HG02642 (cell line): ENCODE results near the gene BRIX1.
A peak's percentile ranks its signal among the peaks of the same experiment; 100 is the strongest.
"Not testable (repeated sequence)": the region's sequence is repeated elsewhere in the genome, so short reads cannot be mapped to it uniquely, and the experiment has no call there.

ENCODE experiments used
- ATAC-seq: cut with Tn5 transposase; IDR thresholded peaks from one replicate; pipeline ENCODE4 v1.9.1; 2021; ENCODE audit warnings: mild to moderate bottlenecking; ENCODE audit not compliant: unreplicated experiment, poor library complexity

The BRIX1 gene

DNA sequence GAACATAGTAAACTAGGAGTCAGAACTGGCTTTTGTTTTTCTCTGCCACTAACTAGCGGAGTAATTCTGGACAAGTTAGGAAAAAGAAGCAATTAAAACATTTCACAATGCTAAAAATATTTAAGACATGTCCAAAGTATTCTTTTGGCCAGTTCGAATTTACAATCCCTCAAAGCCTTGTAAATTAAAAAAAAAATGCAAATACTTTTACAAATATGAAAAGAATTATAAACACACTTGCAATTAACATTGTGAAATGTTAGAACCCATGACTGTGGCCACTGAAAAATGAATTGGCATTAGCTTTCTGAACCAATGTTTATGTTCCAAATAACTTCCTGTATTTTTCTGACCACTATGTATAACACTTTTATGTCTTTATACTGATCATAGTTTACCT lies 2.4 kb upstream of the BRIX1 start:
- ATAC-seq = no peak

DNA sequence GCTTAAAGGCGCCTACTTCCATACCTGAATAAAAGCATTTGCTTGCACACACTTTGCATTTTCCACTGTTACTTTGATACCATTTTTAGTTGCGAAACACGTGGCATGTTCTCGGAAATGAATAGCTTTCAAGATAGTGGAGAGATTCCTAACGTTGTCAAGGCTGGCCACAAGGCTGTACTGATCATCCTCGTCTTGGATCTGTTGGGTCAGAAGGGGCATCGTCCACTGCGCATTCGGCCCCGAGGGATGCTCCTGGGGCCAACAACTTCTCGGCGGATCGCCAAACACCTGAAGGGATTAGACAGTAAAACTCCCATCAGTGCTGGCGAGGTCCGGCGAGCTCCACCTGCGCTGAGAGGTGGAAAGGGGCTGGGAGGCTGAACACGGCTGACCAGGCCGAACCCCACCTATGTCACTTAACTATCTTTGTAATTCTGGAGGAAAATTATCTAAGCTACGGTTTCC lies 806 bp upstream of the BRIX1 start:
- peak; percentile 13 for ATAC-seq

DNA sequence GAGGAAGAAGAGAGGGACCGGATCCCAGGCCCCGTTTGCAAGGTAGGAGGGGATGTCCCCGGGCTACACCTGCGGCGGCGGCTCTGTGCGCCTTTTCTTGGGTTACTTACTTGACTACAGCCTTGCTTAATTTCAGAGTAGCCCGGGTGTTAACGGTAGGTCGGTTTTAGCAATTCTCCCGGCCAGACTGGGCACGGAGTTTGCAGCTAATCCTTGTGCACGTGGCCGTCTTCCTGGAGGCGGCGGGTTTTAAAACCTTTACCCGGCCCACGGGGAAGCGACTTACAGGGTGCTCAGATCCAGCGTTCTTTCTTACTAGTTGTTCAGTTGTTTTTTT lies 313 bp downstream of the BRIX1 start:
- ATAC-seq = peak; percentile 21

DNA sequence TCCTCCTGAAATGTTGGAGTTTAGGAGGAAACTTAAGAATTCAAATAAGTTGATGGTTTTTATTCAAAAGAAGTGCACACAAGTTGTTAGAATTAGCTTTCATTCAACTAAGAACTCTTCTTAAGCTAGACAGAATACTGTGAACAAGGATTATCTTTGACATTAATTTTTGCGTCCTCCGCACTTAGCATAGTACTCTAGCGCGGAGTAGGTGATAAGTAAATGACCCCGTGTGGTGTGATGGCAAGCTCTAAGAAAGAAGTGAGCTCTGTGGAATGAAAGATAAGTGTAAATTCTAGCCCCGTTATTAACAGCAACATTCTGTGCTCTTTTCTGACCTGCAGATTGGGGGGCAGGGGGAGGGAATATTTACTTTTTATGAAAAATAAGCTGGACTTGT lies 1.0 kb downstream of the BRIX1 start:
- no peak for ATAC-seq

DNA sequence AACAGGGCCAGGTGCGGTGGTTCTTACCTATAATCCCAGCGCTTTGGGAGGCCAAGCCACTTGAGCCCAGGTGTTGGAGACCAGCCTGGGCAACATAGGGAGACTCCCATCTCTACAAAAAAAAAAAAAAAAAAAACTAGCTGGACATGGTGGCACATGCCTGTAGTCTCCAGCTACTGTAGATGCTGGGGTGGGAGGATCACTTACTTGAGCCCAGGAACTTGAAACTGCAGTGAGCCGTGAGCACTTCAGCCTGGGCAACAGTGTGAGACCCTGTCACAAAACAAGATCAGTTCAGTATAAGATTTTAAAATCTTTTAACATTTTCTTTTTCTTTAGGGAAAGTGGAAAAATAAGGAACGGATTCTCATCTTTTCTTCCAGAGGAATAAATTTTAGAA lies 2.5 kb downstream of the BRIX1 start:
- no peak for ATAC-seq

DNA sequence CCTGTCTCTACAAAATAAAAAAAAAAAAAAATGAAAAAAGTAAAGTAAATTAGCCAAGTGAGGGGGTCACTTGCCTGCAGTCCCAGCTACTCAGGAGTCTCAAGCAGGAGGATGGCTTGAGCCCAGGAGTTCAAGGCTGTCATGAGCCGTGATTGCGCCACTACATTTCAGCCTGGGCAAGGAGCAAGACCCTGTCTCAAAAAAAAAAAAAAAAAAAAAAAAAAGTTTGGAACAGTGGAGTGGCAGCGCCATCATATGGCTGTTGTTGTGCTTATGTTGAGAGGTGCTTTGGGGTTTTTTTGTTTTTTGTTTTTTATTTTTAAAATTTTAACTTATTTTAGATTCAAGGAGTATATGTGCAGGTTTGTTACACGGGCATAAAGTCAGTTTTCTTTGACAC lies 3.6 kb downstream of the BRIX1 start:
- no peak for ATAC-seq

DNA sequence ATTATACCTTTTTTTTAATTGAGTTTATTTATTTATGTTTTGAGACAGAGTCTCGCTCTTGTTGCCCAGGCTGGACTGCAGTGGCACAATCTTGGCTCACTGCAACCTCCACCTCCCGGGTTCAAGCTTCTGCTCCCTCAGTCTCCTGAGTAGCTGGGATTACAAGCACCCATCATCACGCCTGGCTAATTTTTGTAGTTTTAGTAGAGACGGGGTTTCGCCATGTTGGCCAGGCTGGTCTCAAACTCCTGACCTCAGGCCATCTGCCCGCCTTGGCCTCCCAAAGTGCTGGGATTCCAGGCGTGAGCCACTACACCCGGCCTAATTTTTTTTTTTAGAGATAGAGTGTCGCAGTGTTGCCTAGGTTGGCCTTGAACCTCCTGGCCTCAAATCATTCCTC lies 7.7 kb downstream of the BRIX1 start:
- not testable (repeated sequence) for ATAC-seq

DNA sequence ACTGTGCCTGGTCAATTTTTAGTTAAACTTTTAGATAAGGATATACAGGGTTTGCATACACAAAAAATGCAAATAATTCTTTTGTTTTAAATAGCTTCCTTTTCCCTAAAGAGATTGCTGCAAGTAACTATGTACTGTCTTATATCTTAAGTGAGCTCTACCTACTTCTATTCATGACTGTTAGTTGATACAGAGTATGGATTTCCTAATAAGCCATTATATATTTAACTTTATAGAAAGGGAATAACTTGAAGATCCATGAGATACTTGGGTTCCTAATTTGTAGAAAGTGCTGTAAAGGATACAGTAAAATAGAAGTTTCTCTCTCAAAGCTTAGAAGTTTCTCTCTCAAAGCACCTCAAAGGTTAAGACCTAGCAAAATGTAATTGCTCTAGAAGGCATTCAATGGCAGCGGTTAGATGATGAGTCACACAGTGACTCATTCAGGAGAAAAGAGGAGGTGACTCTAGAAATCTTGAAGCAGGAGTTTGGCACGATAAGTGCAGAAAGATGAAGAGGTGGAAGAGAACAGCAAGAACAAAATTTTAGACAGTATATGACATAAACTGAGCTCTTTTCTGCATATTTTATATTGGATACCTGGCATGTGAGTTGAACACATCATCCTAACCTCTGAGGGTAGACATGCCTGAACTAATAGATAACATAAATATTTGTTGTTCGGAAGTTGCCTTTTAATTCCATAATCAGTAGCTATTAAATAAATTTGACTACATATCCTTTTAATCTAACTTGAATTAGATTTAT lies 8.4 kb downstream of the BRIX1 start:
- ATAC-seq = peak; percentile 65

DNA sequence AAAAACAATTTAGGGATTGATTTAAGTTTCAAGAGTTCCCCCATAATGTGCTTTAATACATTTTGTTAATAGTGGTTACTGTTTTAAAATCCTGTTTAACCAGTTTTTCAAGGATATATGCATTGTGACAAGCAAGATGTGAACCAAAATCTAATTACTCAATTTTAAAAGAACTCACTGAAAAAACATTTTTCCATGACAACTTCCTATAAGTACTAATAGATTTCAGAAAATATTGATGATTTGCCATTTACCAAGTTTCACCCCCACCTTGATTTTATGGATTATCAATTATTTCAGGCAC lies 8.9 kb downstream of the BRIX1 start:
- no peak for ATAC-seq

DNA sequence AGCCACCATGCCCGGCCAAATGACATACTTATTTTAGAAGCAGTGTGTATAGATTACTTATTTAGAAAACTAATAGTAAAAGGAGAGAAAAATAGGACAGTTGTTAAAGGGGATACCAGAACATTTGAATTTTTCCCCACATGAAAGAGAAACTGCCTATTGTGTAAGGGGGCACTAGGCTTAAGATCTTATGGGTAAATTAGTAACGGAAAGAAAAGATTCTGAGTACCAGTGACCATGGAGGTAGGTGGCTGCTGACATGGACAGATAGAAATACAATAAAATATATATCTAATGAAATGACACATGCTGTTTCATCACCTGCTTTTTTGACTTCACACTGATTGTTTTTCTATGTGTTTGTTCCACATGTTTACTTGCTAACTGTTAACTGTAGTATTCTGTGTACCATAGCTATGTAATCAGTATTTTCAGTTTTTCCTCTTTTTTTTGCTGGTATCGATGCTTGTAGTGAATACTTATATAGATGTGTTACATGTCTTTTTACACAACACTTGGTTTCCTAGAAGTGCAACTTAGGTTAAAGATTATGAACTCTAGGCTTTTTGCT lies 10.9 kb downstream of the BRIX1 start:
- no peak for ATAC-seq

DNA sequence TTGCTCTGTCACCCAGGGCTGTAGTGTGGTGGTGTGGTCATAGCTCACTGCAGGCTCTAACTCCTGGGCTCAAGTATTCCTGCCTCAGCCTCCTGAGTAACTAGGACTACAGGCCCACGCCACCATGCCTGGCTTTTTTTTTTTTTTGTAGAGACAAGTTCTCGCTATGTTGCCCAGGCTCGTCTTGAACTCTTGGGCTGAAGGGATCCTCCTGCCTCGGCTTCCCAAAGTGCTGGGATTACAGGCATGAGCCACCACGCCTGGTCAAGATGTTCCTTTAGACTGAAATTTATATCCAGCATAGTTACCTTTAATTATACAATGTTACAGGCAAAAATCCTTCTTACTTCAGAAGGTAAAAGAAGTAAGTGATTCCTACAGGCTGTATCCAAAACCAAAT lies 12.3 kb downstream of the BRIX1 start:
- ATAC-seq = no peak

DNA sequence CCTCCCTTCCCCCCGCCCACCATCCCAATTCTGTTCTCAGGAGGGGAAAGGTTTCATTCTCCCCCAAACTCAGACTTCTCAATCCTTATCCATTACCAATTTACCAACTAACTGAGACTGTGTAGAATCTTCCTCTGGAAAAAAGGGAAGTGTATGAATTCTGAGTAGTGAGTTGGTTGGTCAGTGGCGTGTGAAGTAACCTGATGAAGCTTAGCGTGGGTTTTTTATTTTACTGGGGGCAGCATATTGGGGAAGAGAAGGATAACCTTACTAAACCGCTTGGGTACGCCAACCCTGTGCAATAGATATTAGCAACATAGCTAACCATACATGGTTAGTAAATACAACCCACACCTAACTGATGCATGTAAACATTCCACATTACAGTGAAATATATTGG lies 12.8 kb downstream of the BRIX1 start:
- ATAC-seq = no peak

DNA sequence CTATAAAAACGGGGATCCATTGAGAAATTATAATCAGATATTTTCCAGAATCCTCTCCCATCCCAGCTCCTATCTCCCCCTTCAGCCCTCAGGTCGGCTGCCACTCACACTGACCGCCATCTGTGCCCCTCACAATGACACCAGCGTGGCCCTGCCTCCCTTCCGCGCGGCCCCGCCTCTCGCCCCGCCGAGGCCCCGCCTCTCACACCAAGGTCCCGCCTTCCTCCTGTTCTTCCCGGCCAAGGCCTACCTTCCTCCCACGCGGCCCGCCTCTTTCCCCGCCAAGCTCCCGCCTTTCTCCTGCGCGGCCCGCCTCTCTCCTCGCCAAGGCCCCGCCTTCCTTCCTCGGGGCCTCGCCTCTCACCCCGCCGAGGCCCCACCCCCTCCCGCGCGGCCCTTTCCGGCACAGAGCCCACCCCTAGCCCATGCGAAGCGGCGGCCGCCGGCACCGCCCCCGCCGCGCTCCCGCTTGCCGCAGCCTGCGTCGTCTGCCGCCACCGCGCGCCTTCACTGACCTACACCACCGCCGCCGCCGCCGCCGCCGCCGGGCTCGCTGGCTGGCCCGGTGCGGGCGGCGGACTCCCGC lies 13.7 kb downstream of the BRIX1 start, which contains the start of gene DNAJC21:
DNAJC21 (plus strand) TSS at position 426 of the 586 bp plus-strand sequence. CDS start 261 bp downstream, outside the sequence.
- peak; percentile 89 for ATAC-seq

DNA sequence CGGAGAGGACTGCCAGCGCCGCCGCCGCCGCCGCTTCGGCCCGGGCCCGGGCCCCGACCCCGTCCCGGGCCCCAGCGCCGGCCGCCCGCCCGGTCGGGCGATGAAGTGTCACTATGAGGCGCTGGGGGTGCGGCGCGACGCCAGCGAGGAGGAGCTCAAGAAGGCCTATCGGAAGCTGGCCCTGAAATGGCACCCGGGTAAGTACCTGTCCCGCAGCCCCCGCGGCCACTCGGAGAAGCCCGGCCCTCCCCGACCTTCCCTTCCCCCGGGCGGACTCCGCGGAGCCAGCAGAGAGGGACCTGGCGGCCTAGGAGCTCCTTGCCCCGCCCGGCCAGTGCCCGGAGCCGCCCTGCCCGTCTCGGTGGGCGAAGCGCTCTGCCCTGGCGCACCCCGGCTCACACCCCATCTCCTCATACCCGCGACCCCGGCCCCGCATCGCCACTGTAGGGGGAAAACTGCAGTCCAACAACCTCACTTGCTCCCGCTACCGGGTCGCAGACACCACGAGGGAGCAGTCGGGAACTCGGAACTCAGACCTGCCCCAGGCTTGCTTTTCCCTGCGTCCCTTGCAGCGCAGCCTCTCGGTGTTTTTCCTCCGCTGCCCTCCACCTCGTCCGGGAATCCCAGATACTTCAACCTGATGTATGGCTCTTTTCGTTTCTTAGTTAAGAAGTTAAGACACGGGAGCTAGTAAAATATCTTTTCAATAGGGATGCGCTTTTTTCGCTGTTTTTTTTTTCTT lies 14.4 kb downstream of the BRIX1 start:
- ATAC-seq = peak; percentile 80

DNA sequence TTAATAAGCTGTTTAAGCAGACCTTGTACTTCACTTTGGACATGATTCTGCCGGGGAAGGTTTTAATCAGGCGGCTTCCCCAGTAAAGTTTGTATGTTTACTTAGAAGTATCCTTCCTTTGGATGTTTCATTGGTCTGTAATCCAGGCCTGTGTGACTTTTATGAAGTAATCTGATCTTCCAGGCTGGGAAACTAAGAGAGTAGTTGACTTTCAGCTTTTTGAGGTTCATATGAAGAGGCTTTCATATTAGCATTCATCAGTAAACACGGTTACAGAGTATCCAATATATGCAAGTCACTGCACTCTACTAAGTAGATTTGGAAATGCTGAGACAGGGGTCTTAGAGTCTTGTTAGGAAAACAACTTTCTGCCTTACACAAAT lies 14.9 kb downstream of the BRIX1 start:
- ATAC-seq = no peak

DNA sequence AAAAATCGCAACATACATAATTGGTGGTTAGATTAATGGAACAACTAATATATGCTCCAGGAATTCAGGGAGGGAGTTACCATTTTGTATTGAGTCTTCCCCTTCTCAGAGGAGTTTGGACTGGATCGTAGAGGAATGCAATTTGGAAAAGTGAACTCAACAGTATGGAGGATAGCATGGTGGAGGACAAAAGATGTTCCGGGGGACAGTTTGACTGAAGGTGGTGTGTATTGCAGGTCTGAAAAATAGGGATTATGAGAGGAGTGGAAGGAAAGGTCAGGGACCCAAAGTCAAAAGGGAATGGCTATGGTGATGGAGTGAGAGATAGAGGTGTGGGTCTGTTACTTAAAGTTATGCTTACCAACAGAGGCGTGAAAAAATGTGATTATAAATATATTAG lies 15.4 kb downstream of the BRIX1 start:
- ATAC-seq = no peak

DNA sequence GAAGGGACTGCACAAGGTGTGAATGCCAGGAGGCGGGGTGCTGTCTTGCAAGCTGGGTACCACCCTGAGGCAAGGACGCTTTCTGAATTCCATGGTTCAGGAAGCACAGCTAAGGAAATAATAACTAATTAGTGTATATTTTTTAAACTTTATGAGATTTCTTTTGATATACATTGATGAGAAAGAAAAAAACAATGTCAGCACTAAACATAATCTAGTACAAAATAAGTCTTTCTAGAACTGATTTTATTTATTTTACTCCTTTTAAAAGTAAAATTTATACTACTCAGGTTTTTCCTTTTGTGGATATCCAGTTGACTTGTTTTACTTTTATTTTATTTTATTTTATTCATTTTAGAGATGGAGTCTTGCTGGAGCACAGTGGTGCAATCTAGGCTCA lies 17.4 kb downstream of the BRIX1 start:
- ATAC-seq = no peak

DNA sequence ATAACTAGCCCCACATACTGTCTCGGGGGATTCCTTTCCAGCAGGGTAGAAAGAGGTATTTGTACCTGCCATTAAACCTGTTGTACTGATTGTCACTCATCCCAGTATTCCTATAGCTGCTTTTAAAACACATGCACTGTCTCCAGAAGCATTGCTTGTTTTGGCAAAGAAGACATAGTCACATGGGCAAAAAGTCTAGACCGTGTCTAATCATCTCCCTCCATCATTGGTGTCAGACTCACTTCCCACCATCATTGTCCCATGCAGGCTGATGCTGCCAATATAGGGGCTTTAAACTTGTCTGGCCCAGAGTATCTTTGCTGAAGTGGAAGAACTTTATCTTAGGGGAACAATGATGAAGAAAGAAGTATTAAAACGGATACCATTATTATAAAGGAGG lies 26.4 kb downstream of the BRIX1 start:
- no peak for ATAC-seq

DNA sequence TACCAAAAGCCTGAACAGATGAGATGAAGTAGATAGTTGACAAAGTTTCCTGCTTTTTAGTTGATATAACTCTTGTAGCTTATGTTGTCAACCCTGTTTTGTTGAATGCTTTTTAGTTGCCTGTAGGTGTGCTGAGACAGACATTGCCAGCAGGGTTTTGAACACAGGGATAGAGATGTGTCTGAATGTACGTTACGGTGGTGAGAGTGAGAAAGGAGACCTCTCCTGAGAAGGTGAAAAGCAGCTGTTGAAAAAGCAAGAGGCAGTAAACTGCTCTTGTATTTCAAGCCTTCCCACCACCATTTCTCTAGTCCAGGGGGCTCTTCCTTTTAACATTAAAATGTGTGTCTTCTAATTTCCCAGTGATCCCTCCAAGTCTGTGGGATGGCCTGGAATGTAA lies 28.5 kb downstream of the BRIX1 start:
- no peak for ATAC-seq

DNA sequence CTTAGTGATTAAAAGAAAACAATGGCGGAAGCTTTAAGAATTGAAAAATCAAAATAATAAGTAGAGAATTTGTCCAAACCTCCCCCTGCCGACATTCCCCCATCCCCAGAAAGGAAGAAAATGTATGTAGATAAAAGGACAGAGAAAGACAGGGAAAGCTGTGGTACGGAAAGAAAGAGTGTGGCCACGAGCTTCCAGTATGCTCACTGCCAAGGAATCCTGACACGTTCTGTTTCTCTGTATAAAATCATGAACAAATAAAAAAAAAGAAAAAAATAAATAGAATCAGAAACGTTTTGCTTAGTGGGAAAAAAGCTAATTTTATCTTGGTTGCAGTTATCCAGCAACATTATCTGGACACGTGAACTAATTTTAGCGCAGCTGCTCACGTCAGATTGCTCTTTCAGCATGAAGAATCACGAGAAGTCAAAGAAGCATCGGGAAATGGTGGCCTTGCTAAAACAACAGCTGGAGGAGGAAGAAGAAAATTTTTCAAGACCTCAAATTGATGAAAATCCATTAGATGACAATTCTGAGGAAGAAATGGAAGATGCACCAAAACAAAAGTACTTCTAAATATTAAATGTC lies 29.0 kb downstream of the BRIX1 start:
- ATAC-seq = no peak

DNA sequence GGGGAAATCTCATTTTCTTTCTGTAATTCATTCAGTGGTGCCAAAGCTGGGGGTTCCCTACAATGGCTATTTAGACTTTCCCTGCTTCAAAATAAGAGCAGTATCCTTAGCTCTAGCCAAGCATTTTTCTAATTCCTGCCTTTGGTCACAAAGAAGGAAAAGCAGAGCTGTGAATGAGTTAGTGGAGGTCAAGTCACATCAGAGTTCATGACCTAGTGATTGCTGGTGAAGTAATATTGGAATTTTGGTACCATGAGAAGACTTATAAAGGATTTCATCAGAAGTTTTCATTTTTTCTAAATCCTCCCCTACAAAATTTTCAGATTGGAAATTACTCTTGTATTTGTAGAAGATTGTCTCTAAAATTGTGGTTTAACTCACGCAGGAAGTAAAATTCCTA lies 41.8 kb downstream of the BRIX1 start:
- no peak for ATAC-seq
